T-cell (primary cell): ENCODE measurements around the gene TLE4. TPM values are rescaled to one million over a fixed set of nuclear protein-coding genes. Genes with fewer than 3 reads are reported as not detected.

ENCODE experiments used
- ATAC-seq, 4 experiments: fragments of 200-7000 bp in 3 of 4; fragments of 150-1000 bp in 1 of 4; cut with Tn5 transposase; replicated peaks in 1 of 4; 1 replicate in 3 of 4; 2 replicates in 1 of 4; pipeline ENCODE4 v1.10.0; 2021; ENCODE audit warnings: moderate library complexity in 3 of 4, mild to moderate bottlenecking in 2 of 4, moderate number of reproducible peaks in 1 of 4
- CTCF ChIA-PET, 2 donors: fragments of 300-600 bp; sonication (Branson Sonifier 250); formaldehyde crosslinking; loops; one replicate each; lab custom pipeline; 2022; ENCODE audit warnings: antibody characterized with exemption in 2 of 2; lab: Charles Lee
- POLR2A ChIA-PET, 2 donors: fragments of 300-600 bp; sonication (Branson Sonifier 250); formaldehyde crosslinking; loops; one replicate each; lab custom pipeline; 2022; ENCODE audit warnings: antibody characterized with exemption in 2 of 2; lab: Charles Lee
- DNase-seq, 35 experiments: peaks; one replicate each; pipeline versions ENCODE4 v3.0.0 to v3.0.0-alpha.2; 2013 to 2023
- H3K27ac ChIP-seq: one replicate; pipeline ENCODE4 v1.5.1; 2013; ENCODE audit warnings: low read length
- H3K27me3 ChIP-seq, 2 experiments: replicated peaks in 1 of 2; 1 replicate in 1 of 2; 2 replicates in 1 of 2; pipeline versions ENCODE4 v1.6.1 to v1.7.0; 2013; ENCODE audit warnings: low read length in 1 of 2, mixed read lengths in 1 of 2; ENCODE audit not compliant: control insufficient read depth in 2 of 2, insufficient read depth in 2 of 2; ENCODE audit errors: extremely low read depth in 1 of 2
- H3K36me3 ChIP-seq, 2 donors: 1 replicate in 1 of 2; 2 replicates in 1 of 2; pipeline versions ENCODE4 v1.6.1 to v1.7.0; 2013; ENCODE audit warnings: low read length in 1 of 2; ENCODE audit not compliant: control insufficient read depth in 2 of 2, insufficient read depth in 1 of 2; ENCODE audit errors: extremely low read depth in 1 of 2
- H3K4me1 ChIP-seq, 2 experiments: 1 replicate in 1 of 2; 2 replicates in 1 of 2; pipeline versions ENCODE4 v1.6.1 to v1.7.0; 2013; ENCODE audit warnings: low read length in 2 of 2, mixed read lengths in 1 of 2; ENCODE audit not compliant: insufficient read depth in 2 of 2, control insufficient read depth in 1 of 2; ENCODE audit errors: extremely low read depth in 1 of 2
- H3K4me3 ChIP-seq, 2 donors: 1 replicate in 1 of 2; 2 replicates in 1 of 2; pipeline versions ENCODE4 v1.5.1 to v1.7.0; 2013; ENCODE audit warnings: mild to moderate bottlenecking in 2 of 2, low read length in 1 of 2, moderate library complexity in 1 of 2; ENCODE audit not compliant: control insufficient read depth in 1 of 2; ENCODE audit errors: extremely low read depth in 1 of 2
- H3K9me3 ChIP-seq: 2 replicates; pipeline ENCODE4 v1.7.0; 2013
- H3K27ac Mint-ChIP-seq, 2 donors: one replicate each; pipeline ENCODE4 v1.8.0; 2020 to 2021; ENCODE audit warnings: mild to moderate bottlenecking in 2 of 2, mixed read lengths in 2 of 2
- H3K27me3 Mint-ChIP-seq, 2 donors: one replicate each; pipeline ENCODE4 v1.8.0; 2021 to 2022; ENCODE audit warnings: mixed read lengths in 2 of 2
- H3K36me3 Mint-ChIP-seq: one replicate; pipeline ENCODE4 v1.8.0; 2021; ENCODE audit warnings: mixed read lengths
- H3K4me1 Mint-ChIP-seq, 3 donors: one replicate each; pipeline ENCODE4 v1.8.0; 2020 to 2022; ENCODE audit warnings: mixed read lengths in 3 of 3, mild to moderate bottlenecking in 1 of 3
- H3K4me3 Mint-ChIP-seq, 3 donors: one replicate each; pipeline ENCODE4 v1.8.0; 2020 to 2022; ENCODE audit warnings: mild to moderate bottlenecking in 3 of 3, mixed read lengths in 3 of 3, moderate library complexity in 3 of 3
- H3K9me3 Mint-ChIP-seq, 3 donors: one replicate each; pipeline ENCODE4 v1.8.0; 2020 to 2022; ENCODE audit warnings: mixed read lengths in 3 of 3
- WGBS: methylation state at CpG from one replicate; pipeline ENCODE4 v1.1.5; 2013; ENCODE audit warnings: missing lambda C conversion rate; ENCODE audit not compliant: insufficient coverage; 5-methylcytosine and 5-hydroxymethylcytosine counted together
- total RNA-seq, 35 experiments: library from RNA in 6 of 35; stranded (reverse) in 6 of 35; fragments of 120-200 nt in 1 of 35; gene quantifications; one replicate each; pipeline versions ENCODE4 v1.2.1 to v1.2.4 and lab custom pipeline; 2013 to 2026

The TLE4 gene
- total RNA-seq, 5 donors from 2014 or later (not counting 1 experiment from before 2014, with no cell fraction given): 65.9 to 138 (median 78.7) TPM

DNA sequence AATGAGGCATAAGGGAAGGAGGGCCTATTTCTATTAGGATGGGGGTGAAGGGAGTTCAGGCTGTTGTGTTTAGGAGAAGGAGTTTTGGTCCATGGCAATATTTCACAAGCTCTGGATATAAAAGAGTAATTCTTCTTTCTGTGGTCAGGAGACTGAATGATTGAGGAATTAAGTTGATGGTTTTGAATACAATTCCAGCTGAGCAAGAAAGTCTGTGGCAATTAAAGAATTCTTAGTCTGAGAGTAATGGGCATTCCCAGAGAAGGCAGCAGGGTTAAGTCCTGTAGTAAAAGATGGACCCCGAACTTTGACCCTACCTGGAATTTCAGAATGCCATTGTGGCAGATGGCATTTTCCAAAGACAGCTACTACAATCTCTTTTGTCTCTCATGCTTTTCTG, 202.6 kb downstream of the TLE4 start:
- ATAC-seq: no peak
- DNase-seq: no peak
- Histone ChIP-seq H3K4me1 (no peaks in the 10 kb centered on the region), H3K4me3 (no peak overlapping the region), H3K27ac (no peak overlapping the region), H3K27me3 (peaks cover 0 to 7% of the 10 kb centered on the region in 2 experiments), H3K9me3 (no peaks in the 10 kb centered on the region), H3K36me3 (no peaks in the 10 kb centered on the region)
- Mint-ChIP-seq H3K4me3 (no peak overlapping the region), H3K4me1 (no peaks in the 10 kb centered on the region), H3K27ac (no peak overlapping the region), H3K27me3 (no peaks in the 10 kb centered on the region), H3K9me3 (no peaks in the 10 kb centered on the region), H3K36me3 (no peaks in the 10 kb centered on the region)
- WGBS: no CpG with 5 or more reads among the region's 1 CpG
- ChIA-PET CTCF (interaction anchor here (0.6 to 0.7 kb wide), 3 partner anchors 13 to 18 kb away, joined by 3 read pairs; no protein-coding TSS in a partner anchor), POLR2A (no interaction called here)
